ENCODE data around the gene DBN1.

GRCh38 chr5:177457852-177458681 is 15.4 kb downstream of the DBN1 start:
- TF ChIP-seq, protein P1, sequence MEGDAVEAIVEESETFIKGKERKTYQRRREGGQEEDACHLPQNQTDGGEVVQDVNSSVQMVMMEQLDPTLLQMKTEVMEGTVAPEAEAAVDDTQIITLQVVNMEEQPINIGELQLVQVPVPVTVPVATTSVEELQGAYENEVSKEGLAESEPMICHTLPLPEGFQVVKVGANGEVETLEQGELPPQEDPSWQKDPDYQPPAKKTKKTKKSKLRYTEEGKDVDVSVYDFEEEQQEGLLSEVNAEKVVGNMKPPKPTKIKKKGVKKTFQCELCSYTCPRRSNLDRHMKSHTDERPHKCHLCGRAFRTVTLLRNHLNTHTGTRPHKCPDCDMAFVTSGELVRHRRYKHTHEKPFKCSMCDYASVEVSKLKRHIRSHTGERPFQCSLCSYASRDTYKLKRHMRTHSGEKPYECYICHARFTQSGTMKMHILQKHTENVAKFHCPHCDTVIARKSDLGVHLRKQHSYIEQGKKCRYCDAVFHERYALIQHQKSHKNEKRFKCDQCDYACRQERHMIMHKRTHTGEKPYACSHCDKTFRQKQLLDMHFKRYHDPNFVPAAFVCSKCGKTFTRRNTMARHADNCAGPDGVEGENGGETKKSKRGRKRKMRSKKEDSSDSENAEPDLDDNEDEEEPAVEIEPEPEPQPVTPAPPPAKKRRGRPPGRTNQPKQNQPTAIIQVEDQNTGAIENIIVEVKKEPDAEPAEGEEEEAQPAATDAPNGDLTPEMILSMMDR (IDR thresholded peaks at IDR 0.05), result no peak
- no peak for TF ChIP-seq POLR2A (IDR thresholded peaks at IDR 0.05)
